ENCODE data around the gene PKN1. TPM values are rescaled to one million over a fixed set of nuclear protein-coding genes. Genes with fewer than 3 reads are reported as not detected.

The PKN1 gene
- total RNA-seq, 2 donors from 2014 or later = 103 to 141 TPM

- H3K9ac ChIP-seq (ENCODE audit: extremely low read depth, low read length, poor library complexity, severe bottlenecking) = no peak overlapping the region
- no peak for TF ChIP-seq CTCF (conservative IDR thresholded peaks at IDR 0.05)
- peak overlapping the region; percentile 97 for H3K4me3 ChIP-seq (ENCODE audit: low read length)
- Mint-ChIP-seq H3K27ac (no peak overlapping the region), H3K27me3 (ENCODE audit: insufficient read depth) (no peaks in the 10 kb centered on the region), H3K4me1 (peaks cover 28% of the 10 kb centered on the region), H3K4me3 (peak overlapping the region; percentile 88), H3K9me3 (no peaks in the 10 kb centered on the region), H3K36me3 (ENCODE audit: low read depth) (peaks cover 25% of the 10 kb centered on the region)
- H3K27ac ChIP-seq (ENCODE audit: low read depth, low read length) = no peak overlapping the region
- no peaks in the 10 kb centered on the region for H3K9me3 ChIP-seq (ENCODE audit: control insufficient read depth, low read length)
- peaks cover 8% of the 10 kb centered on the region for H3K4me1 ChIP-seq (ENCODE audit: control insufficient read depth, insufficient read depth, low read length)
- peaks cover 39% of the 10 kb centered on the region for H3K36me3 ChIP-seq (ENCODE audit: control insufficient read depth, insufficient read depth, low read length)
- 92 to 100% methylated on average over 7 to 8 of the region's 8 CpGs for WGBS, 2 experiments (ENCODE audit: insufficient coverage in 1 of 2, insufficient read length in 1 of 2)
- DNase-seq = no peak
- no peaks in the 10 kb centered on the region for H3K27me3 ChIP-seq (ENCODE audit: control insufficient read depth, insufficient read depth, low read length, poor library complexity, severe bottlenecking)
Measured at GRCh38 chr19:14515501-14516047, 82.5 kb downstream of the PKN1 start.

- peak; percentile 44 for TF ChIP-seq CTCF (conservative IDR thresholded peaks at IDR 0.05)
- peak; percentile 58 for DNase-seq
- peak overlapping the region; percentile 25 for H3K27ac Mint-ChIP-seq
Measured at GRCh38 chr19:14516048-14516534, 83.0 kb downstream of the PKN1 start.

GRCh38 chr19:14516746-14517438 lies 83.8 kb downstream of the PKN1 start:
- WGBS, 2 experiments (ENCODE audit: insufficient coverage in 1 of 2, insufficient read length in 1 of 2) = 60 to 68% methylated on average over 17 to 18 of the region's 22 CpGs
- no peaks in the 10 kb centered on the region for H3K9me3 Mint-ChIP-seq
- H3K27ac Mint-ChIP-seq = peak overlapping the region; percentile 89

More at GRCh38 chr19:14516048-14516534, 83.0 kb downstream of the PKN1 start:
- 89 to 94% methylated on average over 8 to 15 of the region's 15 CpGs for WGBS, 2 experiments (ENCODE audit: insufficient coverage in 1 of 2, insufficient read length in 1 of 2)
- peaks cover 8% of the 10 kb centered on the region for H3K4me1 ChIP-seq (ENCODE audit: control insufficient read depth, insufficient read depth, low read length)
- Mint-ChIP-seq H3K4me1 (peaks cover 28% of the 10 kb centered on the region), H3K4me3 (peak overlapping the region; percentile 88), H3K36me3 (ENCODE audit: low read depth) (peaks cover 25% of the 10 kb centered on the region), H3K27me3 (ENCODE audit: insufficient read depth) (no peaks in the 10 kb centered on the region), H3K9me3 (no peaks in the 10 kb centered on the region)
- H3K9ac ChIP-seq (ENCODE audit: extremely low read depth, low read length, poor library complexity, severe bottlenecking) = no peak overlapping the region
- no peaks in the 10 kb centered on the region for H3K27me3 ChIP-seq (ENCODE audit: control insufficient read depth, insufficient read depth, low read length, poor library complexity, severe bottlenecking)
- H3K4me3 ChIP-seq (ENCODE audit: low read length) = peak overlapping the region; percentile 97
- H3K27ac ChIP-seq (ENCODE audit: low read depth, low read length) = no peak overlapping the region
- no peaks in the 10 kb centered on the region for H3K9me3 ChIP-seq (ENCODE audit: control insufficient read depth, low read length)
- H3K36me3 ChIP-seq (ENCODE audit: control insufficient read depth, insufficient read depth, low read length) = peaks cover 39% of the 10 kb centered on the region

More at GRCh38 chr19:14516746-14517438, 83.8 kb downstream of the PKN1 start:
- Mint-ChIP-seq H3K27me3 (ENCODE audit: insufficient read depth) (no peaks in the 10 kb centered on the region), H3K4me1 (peaks cover 28% of the 10 kb centered on the region), H3K4me3 (peak overlapping the region; percentile 88), H3K36me3 (ENCODE audit: low read depth) (peaks cover 25% of the 10 kb centered on the region)
- Histone ChIP-seq H3K4me3 (ENCODE audit: low read length) (peak overlapping the region; percentile 97), H3K4me1 (ENCODE audit: control insufficient read depth, insufficient read depth, low read length) (peaks cover 8% of the 10 kb centered on the region), H3K36me3 (ENCODE audit: control insufficient read depth, insufficient read depth, low read length) (peaks cover 39% of the 10 kb centered on the region), H3K27ac (ENCODE audit: low read depth, low read length) (no peak overlapping the region), H3K9ac (ENCODE audit: extremely low read depth, low read length, poor library complexity, severe bottlenecking) (peak overlapping the region; percentile 94), H3K9me3 (ENCODE audit: control insufficient read depth, low read length) (no peaks in the 10 kb centered on the region), H3K27me3 (ENCODE audit: control insufficient read depth, insufficient read depth, low read length, poor library complexity, severe bottlenecking) (no peaks in the 10 kb centered on the region)
- DNase-seq = no peak
- no peak for TF ChIP-seq CTCF (conservative IDR thresholded peaks at IDR 0.05)
